ENCODE results near the gene C11orf97.
"Not testable (repeated sequence)": the region's sequence is repeated elsewhere in the genome, so short reads cannot be mapped to it uniquely, and the experiment has no call there.

C11orf97 gene

GRCh38 chr11:94558932-94559331 is 46.7 kb downstream of the C11orf97 start:
- no peaks in the 10 kb centered on the region for H3K4me1 Mint-ChIP-seq (ENCODE audit: low read depth)

GRCh38 chr11:94559361-94559760 is 47.1 kb downstream of the C11orf97 start:
- no peaks in the 10 kb centered on the region for H3K27me3 Mint-ChIP-seq (ENCODE audit: low read depth)
- no peaks in the 10 kb centered on the region for H3K36me3 Mint-ChIP-seq (ENCODE audit: low read depth)
- H3K27ac Mint-ChIP-seq = no peak overlapping the region
- H3K4me1 Mint-ChIP-seq (ENCODE audit: low read depth) = no peaks in the 10 kb centered on the region
- no peak overlapping the region for H3K4me3 Mint-ChIP-seq
- no peaks in the 10 kb centered on the region for H3K9me3 Mint-ChIP-seq

More at GRCh38 chr11:94558932-94559331, 46.7 kb downstream of the C11orf97 start:
- no peaks in the 10 kb centered on the region for H3K27me3 Mint-ChIP-seq (ENCODE audit: low read depth)
- no peaks in the 10 kb centered on the region for H3K36me3 Mint-ChIP-seq (ENCODE audit: low read depth)
- no peak overlapping the region for H3K4me3 Mint-ChIP-seq
- H3K27ac Mint-ChIP-seq = no peak overlapping the region
- H3K9me3 Mint-ChIP-seq = no peaks in the 10 kb centered on the region

- Mint-ChIP-seq H3K27ac (no peak overlapping the region), H3K36me3 (ENCODE audit: low read depth) (no peaks in the 10 kb centered on the region), H3K4me3 (no peak overlapping the region), H3K9me3 (no peaks in the 10 kb centered on the region), H3K4me1 (ENCODE audit: low read depth) (no peaks in the 10 kb centered on the region), H3K27me3 (ENCODE audit: low read depth) (no peaks in the 10 kb centered on the region)
Observed at GRCh38 chr11:94560834-94561233, 48.6 kb downstream of the C11orf97 start.

DNA sequence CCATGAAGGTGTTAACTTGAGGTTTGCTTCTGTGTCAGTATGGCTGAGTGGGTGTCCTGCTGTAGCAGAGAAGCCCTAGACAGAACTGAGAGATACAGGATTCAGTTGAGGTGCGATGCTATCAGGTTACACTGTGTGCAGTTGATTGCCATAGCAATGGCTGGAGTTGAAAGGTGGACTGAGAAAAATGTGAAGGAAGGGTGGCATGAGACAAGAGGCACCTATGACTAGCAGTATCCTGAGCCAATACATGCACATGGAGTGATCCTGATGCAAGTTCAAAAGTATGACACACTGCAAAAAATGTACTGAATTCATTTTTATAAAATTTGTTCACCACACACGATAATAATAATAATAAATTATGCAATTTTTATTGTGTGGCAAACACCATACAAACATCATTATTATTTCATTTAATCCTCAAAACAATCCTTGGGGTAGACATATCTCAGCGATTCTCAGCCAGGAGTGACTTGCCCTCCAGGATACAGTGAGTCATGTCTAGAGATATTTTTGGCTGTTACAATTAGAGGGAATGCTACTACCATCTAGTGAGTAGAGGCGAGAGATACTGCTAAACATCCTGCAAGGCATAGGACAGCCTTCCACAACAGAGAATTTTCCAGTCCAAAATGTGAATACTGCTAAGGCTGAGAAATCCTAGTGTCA is 51.1 kb downstream of the C11orf97 start:
- Mint-ChIP-seq H3K4me3 (no peak overlapping the region), H3K27me3 (ENCODE audit: low read depth) (no peaks in the 10 kb centered on the region), H3K9me3 (no peaks in the 10 kb centered on the region), H3K27ac (no peak overlapping the region), H3K4me1 (ENCODE audit: low read depth) (no peaks in the 10 kb centered on the region), H3K36me3 (ENCODE audit: low read depth) (no peaks in the 10 kb centered on the region)

DNA sequence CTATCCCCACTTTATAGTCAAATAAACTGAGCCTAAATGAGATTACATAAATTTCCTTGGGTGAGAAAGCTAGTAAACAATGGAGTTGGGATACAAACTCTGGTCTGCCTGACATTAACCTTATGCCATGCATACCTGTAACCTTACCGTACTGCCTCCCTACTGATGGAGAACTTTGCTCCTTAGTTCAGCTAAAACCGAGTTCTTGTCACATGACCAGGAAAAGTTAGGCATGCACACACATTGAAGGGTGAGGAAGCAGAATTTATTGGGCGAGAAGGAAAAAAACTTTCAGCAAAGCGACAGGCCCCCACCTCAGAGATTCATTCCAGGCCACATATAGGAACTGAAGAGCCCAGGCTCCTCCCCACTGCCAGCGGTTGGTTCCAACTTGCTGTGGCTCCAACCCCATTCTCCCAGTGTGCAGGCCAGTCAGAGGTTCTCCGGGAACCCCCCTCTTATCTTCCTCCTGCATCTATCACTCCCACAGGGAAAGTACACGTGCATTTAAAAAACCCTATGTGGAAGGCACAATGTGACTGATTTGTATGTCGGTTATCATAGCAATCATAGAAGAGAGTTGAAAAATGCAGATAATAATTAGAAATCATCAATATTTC is 51.7 kb downstream of the C11orf97 start:
- Mint-ChIP-seq H3K4me3 (no peak overlapping the region), H3K4me1 (ENCODE audit: low read depth) (no peaks in the 10 kb centered on the region), H3K9me3 (no peaks in the 10 kb centered on the region), H3K27ac (no peak overlapping the region), H3K36me3 (ENCODE audit: low read depth) (no peaks in the 10 kb centered on the region), H3K27me3 (ENCODE audit: low read depth) (no peaks in the 10 kb centered on the region)

DNA sequence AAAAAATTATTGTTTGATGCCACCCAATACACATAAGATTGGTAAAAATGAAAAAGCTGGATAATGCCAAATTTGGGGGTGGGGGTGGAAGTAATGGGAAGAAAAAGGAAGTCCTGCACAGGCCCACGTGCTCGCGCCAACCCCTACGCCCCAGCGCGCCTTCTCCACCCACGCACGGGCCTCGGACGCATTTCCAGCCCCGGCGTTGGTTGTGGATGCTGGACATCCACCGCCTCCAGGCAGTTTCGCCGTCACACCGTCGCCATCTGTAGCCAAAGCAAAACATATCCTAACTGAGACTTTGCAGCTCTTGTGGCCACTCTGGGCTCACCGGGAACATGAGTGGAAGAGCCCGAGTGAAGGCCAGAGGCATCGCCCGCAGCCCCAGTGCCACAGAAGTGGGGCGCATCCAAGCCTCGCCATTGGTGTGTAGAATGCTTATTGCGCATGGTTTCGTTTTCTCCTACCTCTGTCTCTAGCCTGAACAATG is 55.0 kb downstream of the C11orf97 start, which contains the start of gene PIWIL4:
PIWIL4 (plus strand) TSS at position 188 of the 490 bp plus-strand sequence; CDS start at position 339, 151 bp downstream.
- Mint-ChIP-seq H3K4me3 (no peak within 1 kb of the TSS), H3K27me3 (ENCODE audit: low read depth) (no peaks in the 10 kb centered on the region), H3K4me1 (ENCODE audit: low read depth) (no peaks in the 10 kb centered on the region), H3K9me3 (no peaks in the 10 kb centered on the region), H3K27ac (no peak within 1 kb of the TSS), H3K36me3 (ENCODE audit: low read depth) (no peaks in the 10 kb centered on the region)

GRCh38 chr11:94568200-94568599 is 55.9 kb downstream of the C11orf97 start:
- Mint-ChIP-seq H3K27ac (no peak overlapping the region), H3K36me3 (ENCODE audit: low read depth) (no peaks in the 10 kb centered on the region), H3K27me3 (ENCODE audit: low read depth) (no peaks in the 10 kb centered on the region), H3K9me3 (no peaks in the 10 kb centered on the region), H3K4me1 (ENCODE audit: low read depth) (no peaks in the 10 kb centered on the region), H3K4me3 (no peak overlapping the region)

GRCh38 chr11:94568717-94569116 is 56.5 kb downstream of the C11orf97 start:
- H3K4me3 Mint-ChIP-seq = no peak overlapping the region
- H3K27ac Mint-ChIP-seq = no peak overlapping the region
- no peaks in the 10 kb centered on the region for H3K27me3 Mint-ChIP-seq (ENCODE audit: low read depth)
- H3K4me1 Mint-ChIP-seq (ENCODE audit: low read depth) = no peaks in the 10 kb centered on the region
- no peaks in the 10 kb centered on the region for H3K9me3 Mint-ChIP-seq
- H3K36me3 Mint-ChIP-seq (ENCODE audit: low read depth) = no peaks in the 10 kb centered on the region

DNA sequence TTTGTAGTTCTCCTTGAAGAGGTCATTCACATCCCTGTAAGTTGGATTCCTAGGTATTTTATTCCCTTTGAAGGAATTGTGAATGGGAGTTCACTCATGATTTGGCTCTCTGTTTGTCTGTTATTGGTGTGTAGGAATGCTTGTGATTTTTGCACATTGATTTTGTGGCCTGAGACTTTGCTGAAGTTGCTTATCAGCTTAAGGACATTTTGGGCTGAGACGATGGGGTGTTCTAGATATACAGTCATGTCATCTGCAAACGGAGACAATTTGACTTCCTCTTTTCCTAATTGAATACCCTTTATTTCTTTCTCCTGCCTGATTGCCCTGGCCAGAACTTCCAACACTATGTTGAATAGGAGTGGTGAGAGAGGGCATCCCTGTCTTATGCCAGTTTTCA is 60.7 kb downstream of the C11orf97 start:
- H3K9me3 Mint-ChIP-seq; H3K36me3 Mint-ChIP-seq (ENCODE audit: low read depth); H3K4me1 Mint-ChIP-seq (ENCODE audit: low read depth); H3K27ac Mint-ChIP-seq; H3K4me3 Mint-ChIP-seq; H3K27me3 Mint-ChIP-seq (ENCODE audit: low read depth): not testable (repeated sequence)

DNA sequence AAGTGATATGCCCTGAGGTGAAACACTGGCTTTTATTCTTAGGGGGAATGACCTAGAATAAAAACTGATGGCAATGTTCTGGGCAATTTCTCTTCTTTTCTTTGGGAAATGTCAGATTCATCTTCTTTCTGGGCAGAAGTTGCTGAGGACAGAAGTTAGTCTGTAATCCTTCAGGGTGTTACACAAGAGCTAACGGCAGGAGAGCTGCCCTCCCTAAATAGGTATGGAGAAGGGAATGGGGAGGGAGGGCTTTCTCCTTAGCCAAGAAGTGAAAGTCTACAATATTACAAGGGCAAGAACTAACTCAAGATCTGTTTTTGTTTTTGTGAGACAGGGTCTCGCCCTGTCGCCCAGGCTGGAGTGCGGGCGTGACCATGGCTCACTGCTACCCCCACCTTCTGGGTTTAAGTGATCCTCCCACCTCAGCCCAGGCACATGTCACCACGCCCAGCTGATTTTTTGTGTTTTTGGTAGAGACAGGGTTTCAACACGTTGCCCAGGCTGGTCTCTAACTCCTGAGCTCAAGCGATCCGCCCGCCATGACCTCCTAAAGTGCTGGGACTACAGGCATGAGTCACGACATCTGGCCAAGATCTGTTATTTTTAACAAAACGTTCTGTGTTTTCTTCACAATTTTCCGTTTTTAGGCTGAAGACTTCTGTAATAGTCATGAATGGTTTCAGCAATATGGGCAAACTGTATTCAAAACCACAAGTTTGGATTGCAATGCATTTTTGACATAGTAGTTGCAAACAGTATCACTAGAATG is 62.1 kb downstream of the C11orf97 start:
- H3K9me3 Mint-ChIP-seq = no peaks in the 10 kb centered on the region
- no peak overlapping the region for H3K4me3 Mint-ChIP-seq
- peaks cover 7% of the 10 kb centered on the region for H3K27me3 Mint-ChIP-seq (ENCODE audit: low read depth)
- no peak overlapping the region for H3K27ac Mint-ChIP-seq
- no peaks in the 10 kb centered on the region for H3K4me1 Mint-ChIP-seq (ENCODE audit: low read depth)
- no peaks in the 10 kb centered on the region for H3K36me3 Mint-ChIP-seq (ENCODE audit: low read depth)

DNA sequence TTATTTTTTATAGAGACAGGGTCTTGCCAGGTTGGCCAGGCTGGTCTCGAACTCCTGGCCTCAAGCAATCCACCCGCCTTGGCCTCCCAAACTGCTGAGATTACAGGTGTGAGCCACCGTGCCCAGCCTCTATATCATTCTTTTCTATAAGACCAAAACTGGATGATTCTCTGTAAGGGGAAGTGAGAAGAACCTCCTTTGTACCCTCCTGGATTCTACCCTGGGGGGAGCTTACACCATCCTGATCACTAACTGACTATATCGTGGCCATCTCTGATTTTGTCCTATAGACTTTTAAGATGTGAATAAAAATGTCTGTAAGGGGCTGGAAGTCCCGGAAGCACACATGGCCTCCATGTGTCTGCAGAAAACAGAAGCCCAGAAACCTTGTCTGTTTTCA is 64.0 kb downstream of the C11orf97 start:
- Mint-ChIP-seq H3K4me1 (ENCODE audit: low read depth) (no peaks in the 10 kb centered on the region), H3K27me3 (ENCODE audit: low read depth) (peaks cover 7% of the 10 kb centered on the region), H3K9me3 (no peaks in the 10 kb centered on the region), H3K4me3 (no peak overlapping the region), H3K27ac (no peak overlapping the region), H3K36me3 (ENCODE audit: low read depth) (no peaks in the 10 kb centered on the region)

DNA sequence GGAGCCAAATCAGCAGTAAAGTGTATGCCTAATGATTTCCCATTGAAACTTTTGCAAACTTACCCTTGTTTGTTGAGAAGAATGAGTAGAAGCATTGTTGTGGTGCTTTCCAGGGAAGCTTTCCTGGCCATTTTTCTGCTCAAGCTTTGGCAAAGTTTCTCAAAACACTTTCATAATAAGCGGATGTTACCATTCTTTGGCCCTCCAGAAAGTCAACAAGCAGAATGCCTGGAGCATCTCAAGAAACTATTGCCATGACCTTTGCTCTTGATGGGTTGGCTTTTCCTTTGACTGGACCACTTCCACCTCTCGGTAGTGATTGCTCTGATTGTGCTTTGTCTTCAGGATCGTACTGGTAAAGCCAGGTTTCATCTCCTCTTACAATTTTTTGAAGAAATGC is 65.6 kb downstream of the C11orf97 start:
- Mint-ChIP-seq H3K9me3 (no peaks in the 10 kb centered on the region), H3K4me3 (no peak overlapping the region), H3K36me3 (ENCODE audit: low read depth) (no peaks in the 10 kb centered on the region), H3K27ac (no peak overlapping the region), H3K4me1 (ENCODE audit: low read depth) (no peaks in the 10 kb centered on the region), H3K27me3 (ENCODE audit: low read depth) (peaks cover 7% of the 10 kb centered on the region)
